ENCODE measurements around the gene LYSMD2.
A peak's percentile ranks its signal among the peaks of the same experiment; 100 is the strongest.

The LYSMD2 gene

DNA sequence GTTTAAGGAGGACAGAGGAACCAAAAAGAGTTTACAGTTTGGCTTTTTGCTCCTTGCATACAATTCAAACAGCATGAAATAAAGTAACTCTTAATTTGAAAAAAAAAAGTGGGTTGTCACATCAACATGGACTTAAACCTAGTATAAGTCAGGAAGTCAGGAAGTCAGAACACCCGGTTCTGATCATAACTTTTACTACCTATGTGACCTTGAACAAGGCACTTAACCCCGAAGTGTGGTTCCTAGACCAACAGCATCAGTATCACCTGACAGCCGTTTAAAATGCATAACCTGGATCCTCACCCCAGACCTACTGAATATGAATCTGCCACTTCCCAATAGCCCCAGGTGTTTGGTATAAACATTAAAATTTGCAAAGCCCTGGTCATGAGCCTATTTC lies 18.7 kb downstream of the LYSMD2 start:
- no peak for DNase-seq

DNA sequence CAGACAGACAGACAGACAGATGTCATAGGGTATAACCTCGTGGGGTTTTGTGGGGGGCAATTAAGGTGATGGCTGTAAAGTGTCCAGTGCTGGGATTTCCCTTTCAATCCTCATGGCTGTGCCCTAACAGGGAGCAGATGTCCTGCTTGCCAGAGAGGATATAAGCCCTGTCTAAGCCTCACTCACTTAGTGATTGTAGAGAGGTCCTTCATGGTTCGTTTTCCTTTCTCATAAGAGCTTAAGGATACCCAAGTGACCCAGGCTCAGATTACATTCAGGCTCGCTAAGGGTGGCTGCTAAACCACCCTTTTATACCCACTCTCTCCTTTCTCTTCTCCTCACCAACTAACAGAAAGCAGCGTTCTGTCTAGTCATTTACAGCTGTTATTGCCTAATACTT lies 19.2 kb downstream of the LYSMD2 start:
- DNase-seq, result no peak

DNA sequence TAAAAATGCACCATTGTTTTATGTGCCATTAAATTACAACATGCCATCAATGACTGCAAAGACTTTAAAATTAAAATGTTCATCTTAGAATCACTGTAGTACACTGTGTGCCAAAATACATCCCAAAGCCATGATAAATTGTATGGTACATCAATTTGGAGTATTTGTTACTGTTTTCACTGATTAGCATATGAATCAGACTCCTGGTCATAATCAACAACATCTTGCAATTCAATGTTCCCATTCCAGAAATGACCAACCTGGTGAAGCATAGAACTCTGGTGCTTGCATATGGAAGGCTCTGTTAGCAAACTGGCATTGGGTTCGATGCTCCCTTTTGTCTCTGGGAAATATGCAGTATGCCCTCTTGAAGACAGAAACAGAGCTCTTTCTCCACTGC lies 22.5 kb downstream of the LYSMD2 start:
- DNase-seq, result no peak

DNA sequence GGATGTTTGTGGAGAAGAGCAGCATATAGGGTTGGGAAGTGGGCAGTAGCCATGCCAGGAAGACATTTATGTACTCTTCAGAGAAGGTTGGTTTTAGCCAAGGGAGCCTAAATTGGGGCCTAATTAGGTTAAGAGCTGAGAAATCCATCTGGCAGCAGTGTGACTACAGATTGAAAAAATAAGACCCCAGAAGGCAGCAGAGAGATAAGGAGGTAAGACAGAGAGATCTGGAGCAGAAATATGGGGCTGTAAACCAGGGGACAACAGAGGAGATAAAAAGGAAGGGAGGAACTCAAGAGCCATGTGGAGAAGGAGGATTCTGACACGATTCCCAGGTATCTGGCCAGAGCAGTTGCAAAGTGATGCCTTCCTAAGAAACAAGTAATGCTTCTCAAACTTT lies 23.3 kb downstream of the LYSMD2 start:
- DNase-seq, result no peak

GRCh38 chr15:51709031-51709430 lies 28.4 kb downstream of the LYSMD2 start:
- no peak for DNase-seq

GRCh38 chr15:51708013-51708412 lies 29.4 kb downstream of the LYSMD2 start:
- no peak for DNase-seq

- DNase-seq, result no peak
These were observed 30.4 kb downstream of the LYSMD2 start for GRCh38 chr15:51706926-51707608.

DNA sequence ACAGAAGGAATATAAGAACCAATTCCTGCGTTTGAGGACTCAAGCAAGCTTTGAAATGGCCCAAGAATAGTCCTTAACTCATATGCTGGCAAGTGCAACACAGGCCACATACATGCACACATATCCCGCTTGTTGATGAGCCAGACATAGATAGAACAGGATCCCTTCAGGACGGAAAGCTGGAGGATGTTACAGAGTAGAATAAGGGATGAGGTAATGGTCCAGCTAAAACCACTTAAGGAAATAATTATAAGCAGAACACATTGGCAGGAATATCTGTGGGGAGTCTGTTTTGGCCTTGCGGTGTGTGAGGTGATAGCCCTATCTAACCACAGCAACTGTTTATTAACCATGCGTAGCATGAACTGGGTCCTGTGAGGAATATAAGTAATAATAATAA lies 31.2 kb downstream of the LYSMD2 start:
- DNase-seq, result no peak

DNA sequence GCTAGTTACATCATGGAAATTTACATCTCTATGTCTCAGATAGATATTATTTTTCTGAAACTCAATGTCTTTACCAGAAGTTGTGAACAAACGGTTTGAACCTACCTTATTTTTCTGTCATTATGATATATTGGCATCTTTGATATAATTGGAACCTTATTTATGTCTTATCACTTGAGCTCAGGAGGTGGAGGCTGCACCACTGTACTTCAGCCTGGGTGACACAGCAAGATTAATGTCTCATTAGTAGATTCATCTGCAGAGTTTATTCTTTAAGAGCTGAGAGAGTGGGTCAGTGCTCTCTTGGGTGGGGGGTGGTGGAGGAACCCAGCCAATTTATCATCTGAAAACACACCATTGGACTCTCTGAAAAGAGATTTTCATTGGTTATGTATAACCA lies 34.7 kb downstream of the LYSMD2 start:
- no peak for DNase-seq

DNA sequence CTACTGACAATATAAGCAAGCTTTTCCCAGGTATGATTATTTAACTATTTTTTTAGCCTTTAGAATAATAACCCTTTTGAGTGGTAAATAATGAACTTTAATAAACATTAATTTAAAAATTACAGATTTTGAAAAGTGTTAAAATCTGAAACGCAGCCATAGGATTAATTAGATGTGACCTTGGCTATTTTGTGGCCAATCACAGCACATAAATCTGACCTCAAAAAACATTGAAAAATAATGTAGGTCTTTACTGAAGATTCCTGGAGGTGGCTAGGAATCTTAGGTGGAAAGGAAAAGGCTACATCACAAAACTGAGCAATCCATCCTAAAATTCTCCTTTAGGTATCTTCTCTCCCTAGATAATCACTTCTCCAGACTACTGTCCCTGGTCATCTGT lies 38.1 kb downstream of the LYSMD2 start:
- no peak for DNase-seq

GRCh38 chr15:51697163-51697562 lies 40.3 kb downstream of the LYSMD2 start:
- no peak for DNase-seq

DNA sequence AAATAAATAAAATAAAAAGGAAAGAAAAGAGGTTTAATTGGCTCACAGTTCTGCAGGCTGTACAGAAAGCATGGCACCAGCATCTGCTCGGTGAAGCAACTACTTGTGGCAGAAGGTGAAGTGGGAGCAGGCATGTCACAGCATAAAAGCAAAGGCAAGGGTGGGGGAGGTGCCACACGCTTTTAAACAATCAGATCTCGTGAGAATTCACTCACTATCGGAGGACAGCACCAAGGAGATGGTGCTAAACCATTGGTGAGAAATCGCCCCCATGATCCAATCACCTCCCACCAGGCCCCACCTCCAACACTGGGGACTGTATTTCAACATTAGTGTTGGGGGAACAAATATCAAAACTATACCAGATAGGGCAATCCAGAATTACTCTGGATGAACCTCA lies 40.9 kb downstream of the LYSMD2 start:
- no peak for DNase-seq

- DNase-seq, result no peak
These were observed 45.3 kb downstream of the LYSMD2 start for GRCh38 chr15:51692154-51692553.

- peak in 1 of 6 experiments; percentile 5 for DNase-seq
These were observed 48.6 kb downstream of the LYSMD2 start for GRCh38 chr15:51688863-51689262.

DNA sequence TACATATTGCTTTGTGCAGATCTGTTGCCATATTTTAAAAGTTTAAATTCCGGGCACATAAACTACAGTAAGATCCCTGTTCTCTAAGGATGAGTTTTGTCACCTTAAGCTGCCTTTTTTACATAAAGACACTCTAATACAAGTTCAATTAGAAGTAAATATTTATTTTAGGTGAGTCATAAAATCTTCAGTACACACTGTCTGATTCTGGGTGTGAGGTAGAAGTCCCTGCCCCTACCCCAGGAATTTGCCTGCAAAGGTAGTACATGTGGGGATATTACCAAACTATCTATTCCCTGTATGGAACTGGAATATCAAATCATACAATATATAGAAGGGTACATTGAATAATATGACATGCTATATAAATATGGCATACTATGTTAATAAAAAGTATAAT lies 49.9 kb downstream of the LYSMD2 start:
- no peak for DNase-seq

GRCh38 chr15:51681303-51681963 lies 56.0 kb downstream of the LYSMD2 start, which contains the start of gene SCG3:
TSS of gene SCG3 (plus strand) at chr15:51681503. CDS start at chr15:51681756, 253 bp downstream.
- DNase-seq, result peak; percentile 1 to 44 (median 25)

- DNase-seq, result no peak
These were observed 57.1 kb downstream of the LYSMD2 start for GRCh38 chr15:51680321-51680720.

GRCh38 chr15:51678096-51678495 lies 59.4 kb downstream of the LYSMD2 start:
- no peak for DNase-seq

- DNase-seq, result no peak
These were observed 60.0 kb downstream of the LYSMD2 start for GRCh38 chr15:51677452-51677851.

GRCh38 chr15:51677021-51677420 lies 60.4 kb downstream of the LYSMD2 start:
- DNase-seq, result no peak

- DNase-seq, result no peak
These were observed 62.2 kb downstream of the LYSMD2 start for GRCh38 chr15:51675234-51675633.

Measured in stimulated activated naive CD4-positive, alpha-beta T cell (primary cell).